Activated CD8-positive, alpha-beta memory T cell treated with anti-CD3 and anti-CD28 coated beads, Interleukin-2, amount 10 ng/mL, durations not matched to agents 7 days and 5 days (primary cell): ENCODE results near the gene CRACR2A. TPM values are rescaled to one million over a fixed set of nuclear protein-coding genes. Genes with fewer than 3 reads are reported as not detected.

ENCODE experiments used
- ATAC-seq: fragments of 150-1000 bp; cut with Tn5 transposase; one replicate; pipeline ENCODE4 v1.10.0; 2021; ENCODE audit warnings: moderate library complexity
- CTCF ChIA-PET: fragments of 350-600 bp; sonication (Branson Sonifier 250); formaldehyde crosslinking; loops from one replicate; lab custom pipeline; 2021; ENCODE audit warnings: antibody characterized with exemption; lab: Charles Lee
- DNase-seq: peaks from one replicate; pipeline ENCODE4 v3.0.0-alpha.2; 2020
- H3K27ac Mint-ChIP-seq: one replicate; pipeline ENCODE4 v1.8.0; 2021; ENCODE audit warnings: mild to moderate bottlenecking, mixed read lengths
- H3K27me3 Mint-ChIP-seq: one replicate; pipeline ENCODE4 v1.8.0; 2021; ENCODE audit warnings: mixed read lengths
- H3K36me3 Mint-ChIP-seq: one replicate; pipeline ENCODE4 v1.8.0; 2021; ENCODE audit warnings: mild to moderate bottlenecking, mixed read lengths
- H3K4me1 Mint-ChIP-seq: one replicate; pipeline ENCODE4 v1.8.0; 2021; ENCODE audit warnings: mixed read lengths
- H3K4me3 Mint-ChIP-seq: one replicate; pipeline ENCODE4 v1.8.0; 2021; ENCODE audit warnings: mild to moderate bottlenecking, moderate library complexity, mixed read lengths
- H3K9me3 Mint-ChIP-seq: one replicate; pipeline ENCODE4 v1.8.0; 2022; ENCODE audit warnings: low read depth, mixed read lengths
- total RNA-seq, 2 experiments: library from RNA; stranded (reverse); gene quantifications; one replicate each; pipeline ENCODE4 v1.2.3, GENCODE V29; 2021

CRACR2A gene
- total RNA-seq, 2 experiments from 2014 or later: 36.5 to 52.0 TPM

- Mint-ChIP-seq H3K27me3 (no peaks in the 10 kb centered on the region), H3K4me3 (no peak overlapping the region), H3K4me1 (peaks cover 10% of the 10 kb centered on the region), H3K36me3 (peaks cover 1% of the 10 kb centered on the region), H3K9me3 (no peaks in the 10 kb centered on the region), H3K27ac (no peak overlapping the region)
- DNase-seq: no peak
- CTCF ChIA-PET: interaction anchor here (0.9 to 4.2 kb wide), 3 partner anchors 17 to 471 kb away, joined by 3 to 32 read pairs (median 3); no protein-coding TSS in a partner anchor
- no peak for ATAC-seq
Measured at GRCh38 chr12:3770891-3771290, 18.0 kb upstream of the CRACR2A start.

GRCh38 chr12:3768911-3769447, 16.1 kb upstream of the CRACR2A start:
- DNase-seq: no peak
- ATAC-seq: no peak
- Mint-ChIP-seq H3K36me3 (peaks cover 1% of the 10 kb centered on the region), H3K9me3 (no peaks in the 10 kb centered on the region), H3K27me3 (no peaks in the 10 kb centered on the region), H3K4me1 (peaks cover 10% of the 10 kb centered on the region), H3K4me3 (no peak overlapping the region), H3K27ac (no peak overlapping the region)
- CTCF ChIA-PET: interaction anchor here (0.6 to 1.6 kb wide), 2 partner anchors 139 to 469 kb away, joined by 3 to 8 read pairs; no protein-coding TSS in a partner anchor

- CTCF ChIA-PET: no interaction called here
- Mint-ChIP-seq H3K36me3 (peaks cover 10% of the 10 kb centered on the region), H3K4me3 (no peak overlapping the region), H3K27ac (no peak overlapping the region), H3K9me3 (no peaks in the 10 kb centered on the region), H3K4me1 (no peaks in the 10 kb centered on the region), H3K27me3 (no peaks in the 10 kb centered on the region)
- no peak for ATAC-seq
- no peak for DNase-seq
Measured at GRCh38 chr12:3761116-3761735, 8.3 kb upstream of the CRACR2A start.

GRCh38 chr12:3759878-3760277, 7.0 kb upstream of the CRACR2A start:
- Mint-ChIP-seq H3K36me3 (peaks cover 10% of the 10 kb centered on the region), H3K27me3 (no peaks in the 10 kb centered on the region), H3K4me1 (peaks cover 3% of the 10 kb centered on the region), H3K27ac (no peak overlapping the region), H3K4me3 (no peak overlapping the region), H3K9me3 (no peaks in the 10 kb centered on the region)
- DNase-seq: no peak
- ATAC-seq: no peak
- CTCF ChIA-PET: interaction anchor here (0.6 to 0.8 kb wide), 2 partner anchors 13 to 1765 kb away, joined by 3 read pairs; no protein-coding TSS in a partner anchor

- Mint-ChIP-seq H3K27ac (no peak overlapping the region), H3K4me1 (peaks cover 21% of the 10 kb centered on the region), H3K4me3 (no peak overlapping the region), H3K9me3 (no peaks in the 10 kb centered on the region), H3K36me3 (peaks cover 16% of the 10 kb centered on the region), H3K27me3 (no peaks in the 10 kb centered on the region)
- DNase-seq: no peak
- CTCF ChIA-PET: interaction anchor here (1.1 to 1.5 kb wide), 2 partner anchors 9 to 17 kb away, joined by 3 read pairs; no protein-coding TSS in a partner anchor
- ATAC-seq: no peak
Measured at GRCh38 chr12:3757261-3757660, 4.4 kb upstream of the CRACR2A start.

- H3K27ac Mint-ChIP-seq: no peak overlapping the region
- peak; percentile 37 for DNase-seq
- no peaks in the 10 kb centered on the region for H3K9me3 Mint-ChIP-seq
- no peak overlapping the region for H3K4me3 Mint-ChIP-seq
- H3K4me1 Mint-ChIP-seq: peaks cover 35% of the 10 kb centered on the region
- ATAC-seq: no peak
- CTCF ChIA-PET: interaction anchor here (1.0 to 1.3 kb wide), 2 partner anchors 48 to 98 kb away, joined by 3 read pairs; no protein-coding TSS in a partner anchor
- peaks cover 28% of the 10 kb centered on the region for H3K36me3 Mint-ChIP-seq
- H3K27me3 Mint-ChIP-seq: no peaks in the 10 kb centered on the region
Measured at GRCh38 chr12:3755898-3756297, 3.0 kb upstream of the CRACR2A start.

GRCh38 chr12:3753544-3754284, 805 bp upstream of the CRACR2A start:
- ATAC-seq (no peak), DNase-seq (peak; percentile 48)
- H3K9me3 Mint-ChIP-seq: no peaks in the 10 kb centered on the region
- H3K27ac Mint-ChIP-seq: peak overlapping the region; percentile 98
- H3K4me1 Mint-ChIP-seq: peaks cover 53% of the 10 kb centered on the region
- H3K36me3 Mint-ChIP-seq: peaks cover 37% of the 10 kb centered on the region
- peak overlapping the region; percentile 82 for H3K4me3 Mint-ChIP-seq
- CTCF ChIA-PET: interaction anchor here (1.0 to 2.3 kb wide), 10 partner anchors 10 to 453 kb away, joined by 3 to 21 read pairs (median 8); no protein-coding TSS in a partner anchor
- H3K27me3 Mint-ChIP-seq: no peaks in the 10 kb centered on the region

GRCh38 chr12:3752096-3752709, 706 bp downstream of the CRACR2A start:
- H3K4me3 Mint-ChIP-seq: peak overlapping the region; percentile 82
- H3K36me3 Mint-ChIP-seq: peaks cover 44% of the 10 kb centered on the region

GRCh38 chr12:3751151-3752095, 1.5 kb downstream of the CRACR2A start:
- CTCF ChIA-PET: interaction anchor here (0.7 to 1.0 kb wide), 3 partner anchors 19 to 93 kb away, joined by 3 to 4 read pairs (median 3); no protein-coding TSS in a partner anchor
- peak overlapping the region; percentile 82 for H3K4me3 Mint-ChIP-seq
- no peaks in the 10 kb centered on the region for H3K9me3 Mint-ChIP-seq
- DNase-seq (peak; percentile 41), ATAC-seq (no peak)
- H3K27ac Mint-ChIP-seq: peak overlapping the region; percentile 98
- H3K27me3 Mint-ChIP-seq: no peaks in the 10 kb centered on the region
- H3K36me3 Mint-ChIP-seq: peaks cover 49% of the 10 kb centered on the region
- H3K4me1 Mint-ChIP-seq: peaks cover 74% of the 10 kb centered on the region

More at GRCh38 chr12:3752096-3752709, 706 bp downstream of the CRACR2A start:
- peaks cover 67% of the 10 kb centered on the region for H3K4me1 Mint-ChIP-seq
- H3K27ac Mint-ChIP-seq: peak overlapping the region; percentile 98
- ATAC-seq (peak; percentile 77), DNase-seq (peak; percentile 89)
- CTCF ChIA-PET: interaction anchor here (0.5 to 2.3 kb wide), 8 partner anchors 8 to 452 kb away, joined by 3 to 21 read pairs (median 8); no protein-coding TSS in a partner anchor
- H3K9me3 Mint-ChIP-seq: no peaks in the 10 kb centered on the region
- H3K27me3 Mint-ChIP-seq: no peaks in the 10 kb centered on the region

GRCh38 chr12:3750616-3751015, 2.3 kb downstream of the CRACR2A start:
- H3K27me3 Mint-ChIP-seq: no peaks in the 10 kb centered on the region

GRCh38 chr12:3748620-3749019, 4.3 kb downstream of the CRACR2A start:
- CTCF ChIA-PET: interaction anchor here (0.7 kb wide), 1 partner anchor 448 kb away, joined by 3 read pairs; no protein-coding TSS in a partner anchor

More at GRCh38 chr12:3750616-3751015, 2.3 kb downstream of the CRACR2A start:
- ATAC-seq (no peak), DNase-seq (peak; percentile 33)
- H3K36me3 Mint-ChIP-seq: peaks cover 56% of the 10 kb centered on the region
- peak overlapping the region; percentile 82 for H3K4me3 Mint-ChIP-seq
- H3K27ac Mint-ChIP-seq: peak overlapping the region; percentile 98
- no peaks in the 10 kb centered on the region for H3K9me3 Mint-ChIP-seq
- CTCF ChIA-PET: interaction anchor here (0.7 to 1.0 kb wide), 3 partner anchors 19 to 27 kb away, joined by 3 read pairs; no protein-coding TSS in a partner anchor
- H3K4me1 Mint-ChIP-seq: peaks cover 82% of the 10 kb centered on the region

More at GRCh38 chr12:3748620-3749019, 4.3 kb downstream of the CRACR2A start:
- Mint-ChIP-seq H3K27me3 (no peaks in the 10 kb centered on the region), H3K27ac (peak overlapping the region; percentile 38), H3K4me1 (peaks cover 85% of the 10 kb centered on the region), H3K36me3 (peaks cover 69% of the 10 kb centered on the region), H3K9me3 (no peaks in the 10 kb centered on the region), H3K4me3 (no peak overlapping the region)
- ATAC-seq (no peak), DNase-seq (no peak)
